ENCODE data around the gene DDIT3. TPM values are rescaled to one million over a fixed set of nuclear protein-coding genes. Genes with fewer than 3 reads are reported as not detected.
"Not testable (repeated sequence)": the region's sequence is repeated elsewhere in the genome, so short reads cannot be mapped to it uniquely, and the experiment has no call there.

Gene DDIT3
- total RNA-seq, 2 experiments from 2014 or later, result 30.7 to 33.4 TPM

GRCh38 chr12:57514720-57515407, 5.5 kb downstream of the DDIT3 start:
- Mint-ChIP-seq H3K4me1 (peaks cover 42% of the 10 kb centered on the region), H3K27ac (no peak overlapping the region), H3K27me3 (no peaks in the 10 kb centered on the region), H3K9me3 (no peaks in the 10 kb centered on the region), H3K4me3 (no peak overlapping the region), H3K36me3 (peaks cover 55% of the 10 kb centered on the region)
- DNase-seq, result no peak

- not testable (repeated sequence) for H3K27me3 Mint-ChIP-seq, H3K4me3 Mint-ChIP-seq, DNase-seq, H3K9me3 Mint-ChIP-seq, H3K27ac Mint-ChIP-seq
- Mint-ChIP-seq H3K36me3 (peaks cover 51% of the 10 kb centered on the region), H3K4me1 (peaks cover 42% of the 10 kb centered on the region)
These were observed 6.1 kb downstream of the DDIT3 start for GRCh38 chr12:57514246-57514645.

GRCh38 chr12:57513677-57514076, 6.6 kb downstream of the DDIT3 start:
- H3K27me3 Mint-ChIP-seq, H3K9me3 Mint-ChIP-seq, DNase-seq, H3K27ac Mint-ChIP-seq, H3K4me3 Mint-ChIP-seq: not testable (repeated sequence)
- Mint-ChIP-seq H3K4me1 (peaks cover 37% of the 10 kb centered on the region), H3K36me3 (peaks cover 45% of the 10 kb centered on the region)

GRCh38 chr12:57513266-57513665, 7.0 kb downstream of the DDIT3 start:
- Mint-ChIP-seq H3K9me3 (no peaks in the 10 kb centered on the region), H3K27ac (peak overlapping the region; percentile 57), H3K36me3 (peaks cover 41% of the 10 kb centered on the region), H3K4me1 (peaks cover 33% of the 10 kb centered on the region), H3K27me3 (no peaks in the 10 kb centered on the region), H3K4me3 (no peak overlapping the region)
- DNase-seq, result no peak

- no peaks in the 10 kb centered on the region for H3K9me3 Mint-ChIP-seq
- H3K27ac Mint-ChIP-seq, result peak overlapping the region; percentile 19
- H3K27me3 Mint-ChIP-seq, result no peaks in the 10 kb centered on the region
- no peak for DNase-seq
- H3K36me3 Mint-ChIP-seq, result peaks cover 35% of the 10 kb centered on the region
- peaks cover 27% of the 10 kb centered on the region for H3K4me1 Mint-ChIP-seq
- H3K4me3 Mint-ChIP-seq, result no peak overlapping the region
These were observed 7.6 kb downstream of the DDIT3 start for GRCh38 chr12:57512665-57513064.

GRCh38 chr12:57511588-57512325, 8.6 kb downstream of the DDIT3 start:
- H3K9me3 Mint-ChIP-seq, result no peaks in the 10 kb centered on the region
- no peak overlapping the region for H3K4me3 Mint-ChIP-seq
- DNase-seq, result no peak
- peaks cover 23% of the 10 kb centered on the region for H3K4me1 Mint-ChIP-seq
- peaks cover 30% of the 10 kb centered on the region for H3K36me3 Mint-ChIP-seq
- peak overlapping the region; percentile 81 for H3K27ac Mint-ChIP-seq
- H3K27me3 Mint-ChIP-seq, result no peaks in the 10 kb centered on the region

GRCh38 chr12:57511161-57511560, 9.2 kb downstream of the DDIT3 start:
- Mint-ChIP-seq H3K4me3 (no peak overlapping the region), H3K27ac (no peak overlapping the region), H3K36me3 (peaks cover 32% of the 10 kb centered on the region), H3K27me3 (no peaks in the 10 kb centered on the region), H3K4me1 (peaks cover 19% of the 10 kb centered on the region), H3K9me3 (no peaks in the 10 kb centered on the region)
- DNase-seq, result no peak

GRCh38 chr12:57507796-57508195, 12.5 kb downstream of the DDIT3 start:
- H3K9me3 Mint-ChIP-seq, DNase-seq, H3K27me3 Mint-ChIP-seq, H3K4me3 Mint-ChIP-seq, H3K27ac Mint-ChIP-seq: not testable (repeated sequence)
- Mint-ChIP-seq H3K36me3 (peaks cover 32% of the 10 kb centered on the region), H3K4me1 (peaks cover 11% of the 10 kb centered on the region)

GRCh38 chr12:57506541-57506940, 13.8 kb downstream of the DDIT3 start:
- H3K4me1 Mint-ChIP-seq, H3K27ac Mint-ChIP-seq, DNase-seq, H3K9me3 Mint-ChIP-seq, H3K27me3 Mint-ChIP-seq, H3K4me3 Mint-ChIP-seq: not testable (repeated sequence)
- peaks cover 30% of the 10 kb centered on the region for H3K36me3 Mint-ChIP-seq

- not testable (repeated sequence) for H3K4me3 Mint-ChIP-seq, H3K4me1 Mint-ChIP-seq, H3K9me3 Mint-ChIP-seq, DNase-seq, H3K27ac Mint-ChIP-seq, H3K27me3 Mint-ChIP-seq
- H3K36me3 Mint-ChIP-seq, result peaks cover 57% of the 10 kb centered on the region
These were observed 17.9 kb downstream of the DDIT3 start for GRCh38 chr12:57502311-57502969.

GRCh38 chr12:57500213-57500612, 20.1 kb downstream of the DDIT3 start:
- DNase-seq, result no peak
- H3K36me3 Mint-ChIP-seq, result peaks cover 58% of the 10 kb centered on the region
- no peaks in the 10 kb centered on the region for H3K27me3 Mint-ChIP-seq
- peaks cover 11% of the 10 kb centered on the region for H3K4me1 Mint-ChIP-seq
- no peak overlapping the region for H3K4me3 Mint-ChIP-seq
- no peak overlapping the region for H3K27ac Mint-ChIP-seq
- peaks cover 3% of the 10 kb centered on the region for H3K9me3 Mint-ChIP-seq

- peaks cover 8% of the 10 kb centered on the region for H3K4me1 Mint-ChIP-seq
These were observed 21.7 kb downstream of the DDIT3 start for GRCh38 chr12:57498571-57498970.

GRCh38 chr12:57498132-57498502, 22.2 kb downstream of the DDIT3 start:
- Mint-ChIP-seq H3K4me1 (peaks cover 8% of the 10 kb centered on the region), H3K9me3 (peaks cover 3% of the 10 kb centered on the region), H3K36me3 (peaks cover 60% of the 10 kb centered on the region), H3K27me3 (no peaks in the 10 kb centered on the region), H3K4me3 (no peak overlapping the region), H3K27ac (no peak overlapping the region)
- DNase-seq, result no peak

More at GRCh38 chr12:57498571-57498970, 21.7 kb downstream of the DDIT3 start:
- DNase-seq, result no peak
- peaks cover 60% of the 10 kb centered on the region for H3K36me3 Mint-ChIP-seq
- H3K27ac Mint-ChIP-seq, result peak overlapping the region; percentile 27
- no peaks in the 10 kb centered on the region for H3K27me3 Mint-ChIP-seq
- no peak overlapping the region for H3K4me3 Mint-ChIP-seq
- H3K9me3 Mint-ChIP-seq, result peaks cover 3% of the 10 kb centered on the region

- Mint-ChIP-seq H3K9me3 (peaks cover 3% of the 10 kb centered on the region), H3K36me3 (peaks cover 64% of the 10 kb centered on the region), H3K27ac (peak overlapping the region; percentile 32), H3K4me1 (peaks cover 14% of the 10 kb centered on the region), H3K4me3 (no peak overlapping the region), H3K27me3 (no peaks in the 10 kb centered on the region)
- DNase-seq, result no peak
These were observed 22.8 kb downstream of the DDIT3 start for GRCh38 chr12:57497223-57498131.
